ENCODE measurements around the gene GSG1.

- no peak for TF ChIP-seq EZH2 (IDR thresholded peaks at IDR 0.05; ENCODE audit: borderline replicate concordance, low read depth, low read length, severe bottlenecking)
- no peak for TF ChIP-seq CTCF (IDR thresholded peaks at IDR 0.05; ENCODE audit: borderline replicate concordance, extremely low read depth, low read length, poor library complexity, severe bottlenecking)
Observed at GRCh38 chr12:13085968-13086686, 17.3 kb downstream of the GSG1 start.
